Measurements from ENCODE around the gene METAP1D.

Gene METAP1D

GRCh38 chr2:172094294-172095145 lies 94.8 kb downstream of the METAP1D start:
- no peak for TF ChIP-seq GATA3 (IDR thresholded peaks at IDR 0.05; ENCODE audit: low read depth, low read length)
- no peak for TF ChIP-seq GATA2 (IDR thresholded peaks at IDR 0.05; ENCODE audit: low read depth, low read length)

DNA sequence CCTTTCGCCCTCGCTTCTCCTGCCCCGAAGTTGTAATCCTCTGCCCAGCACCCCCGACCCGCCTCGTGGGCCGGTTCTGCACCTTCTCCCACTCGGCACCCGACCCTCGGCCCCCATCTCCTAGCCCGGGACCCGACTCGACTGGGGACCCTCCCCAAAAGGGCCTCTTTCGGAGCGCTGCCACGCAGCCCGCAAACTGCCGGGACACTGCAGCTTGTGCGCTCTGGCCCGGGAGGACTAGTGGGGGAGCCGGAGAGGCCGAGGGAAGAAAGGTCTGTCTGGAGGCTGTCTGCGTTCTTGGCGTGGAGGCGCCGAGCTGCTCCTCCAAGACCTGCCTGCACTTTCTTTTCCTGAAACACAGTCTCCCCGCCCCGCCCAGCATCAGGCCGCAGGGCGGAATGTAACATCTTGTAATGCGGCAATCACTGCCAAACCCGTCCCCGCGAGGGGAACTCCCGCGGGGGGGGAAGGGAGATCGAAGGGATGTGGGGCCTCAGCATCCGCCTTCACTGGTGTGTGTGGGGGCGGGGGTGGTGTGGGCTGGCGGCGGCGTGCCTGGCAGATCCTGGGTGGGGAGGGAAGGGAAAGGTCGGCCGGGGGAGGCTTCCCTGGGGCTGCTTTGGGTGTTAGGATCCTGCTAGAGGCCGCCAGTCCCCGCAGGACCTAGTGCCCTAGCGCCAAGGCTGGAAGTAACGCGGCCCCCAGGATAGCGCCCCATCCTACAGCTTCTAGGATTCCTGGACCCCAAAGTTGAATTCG lies 95.6 kb downstream of the METAP1D start:
- TF ChIP-seq GATA3 (IDR thresholded peaks at IDR 0.05; ENCODE audit: low read depth, low read length) = no peak
- no peak for TF ChIP-seq GATA2 (IDR thresholded peaks at IDR 0.05; ENCODE audit: low read depth, low read length)

DNA sequence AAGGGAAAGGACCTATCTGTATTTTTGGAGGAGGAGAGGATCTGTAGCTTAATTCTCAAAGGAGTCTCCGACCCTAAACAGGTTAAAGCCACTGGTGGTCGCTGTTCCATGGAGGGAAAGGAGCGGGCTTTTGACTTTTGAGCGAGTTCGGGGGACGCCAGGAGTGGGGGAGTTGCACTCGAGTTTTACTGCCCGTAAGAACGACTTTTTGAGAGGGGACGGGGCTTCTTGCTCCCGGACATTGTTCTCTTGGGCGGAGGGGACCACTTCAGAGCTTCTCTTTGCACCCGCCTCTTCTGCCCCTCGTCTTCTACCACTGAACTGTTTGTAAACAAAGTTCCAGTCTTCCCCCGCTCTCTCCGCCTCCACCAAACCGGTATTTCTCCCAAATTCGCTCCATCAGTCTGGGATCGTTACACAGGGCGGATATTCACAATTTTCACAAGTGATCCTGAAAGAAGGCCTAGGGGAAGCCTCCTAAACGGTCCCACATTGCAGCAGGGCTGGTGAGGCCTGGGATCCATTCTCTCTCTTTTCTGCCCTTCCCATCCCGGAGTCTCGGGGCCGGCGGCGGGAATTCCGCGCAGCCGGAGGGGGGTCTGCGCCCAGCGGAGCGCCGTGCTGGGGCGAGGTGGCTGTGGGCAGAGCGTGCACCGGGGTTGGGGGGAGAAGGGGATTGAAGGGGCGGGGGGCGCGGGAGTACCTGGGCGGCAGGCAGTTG lies 96.3 kb downstream of the METAP1D start:
- no peak for TF ChIP-seq GATA2 (IDR thresholded peaks at IDR 0.05; ENCODE audit: low read depth, low read length)
- TF ChIP-seq GATA3 (IDR thresholded peaks at IDR 0.05; ENCODE audit: low read depth, low read length) = no peak

DNA sequence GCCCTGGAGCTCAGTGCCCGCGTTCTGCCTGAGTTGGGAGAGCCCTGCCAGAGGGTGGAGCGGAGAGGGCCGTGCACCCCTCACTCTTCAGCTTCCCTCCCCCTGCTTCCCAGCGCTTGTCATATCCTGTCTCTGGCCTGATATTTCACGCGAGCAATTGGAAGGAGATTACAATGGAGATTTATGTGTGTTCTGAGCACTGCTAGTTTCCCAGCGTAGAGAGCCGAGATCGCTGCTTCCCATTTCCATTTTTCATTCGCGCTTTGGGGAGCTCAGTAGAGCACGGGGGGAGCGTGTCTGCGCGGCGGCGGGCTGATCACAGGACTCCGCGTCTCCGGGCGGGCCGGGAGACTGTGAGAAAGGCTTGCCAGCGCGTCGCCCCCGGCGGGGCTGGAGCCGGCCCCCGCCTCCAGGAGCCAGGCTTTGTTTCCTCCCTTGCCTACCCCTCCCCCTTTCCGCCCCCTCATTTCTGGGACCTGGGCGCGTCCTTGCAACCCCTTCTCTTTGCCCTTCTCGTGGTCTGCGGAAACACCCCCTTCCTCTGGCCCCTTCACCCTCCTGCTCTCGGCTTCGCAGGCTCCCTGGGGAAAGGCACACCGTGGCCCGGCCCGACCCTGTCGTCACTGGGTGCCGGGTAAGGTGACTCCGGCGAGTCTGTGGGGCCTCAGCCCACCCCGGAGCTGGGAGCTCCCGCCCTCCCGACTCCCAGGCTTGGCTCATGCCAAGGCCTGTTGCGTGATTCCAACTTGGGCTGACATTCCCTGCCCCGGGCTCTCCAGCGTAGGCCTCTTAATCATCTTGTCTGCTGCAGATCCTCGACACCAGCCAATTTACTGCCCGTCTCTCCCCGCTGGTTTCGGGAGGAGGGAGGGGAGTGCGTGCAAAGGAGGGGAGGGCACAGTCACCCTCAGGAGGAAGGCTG lies 97.1 kb downstream of the METAP1D start:
- no peak for TF ChIP-seq GATA3 (IDR thresholded peaks at IDR 0.05; ENCODE audit: low read depth, low read length)

DNA sequence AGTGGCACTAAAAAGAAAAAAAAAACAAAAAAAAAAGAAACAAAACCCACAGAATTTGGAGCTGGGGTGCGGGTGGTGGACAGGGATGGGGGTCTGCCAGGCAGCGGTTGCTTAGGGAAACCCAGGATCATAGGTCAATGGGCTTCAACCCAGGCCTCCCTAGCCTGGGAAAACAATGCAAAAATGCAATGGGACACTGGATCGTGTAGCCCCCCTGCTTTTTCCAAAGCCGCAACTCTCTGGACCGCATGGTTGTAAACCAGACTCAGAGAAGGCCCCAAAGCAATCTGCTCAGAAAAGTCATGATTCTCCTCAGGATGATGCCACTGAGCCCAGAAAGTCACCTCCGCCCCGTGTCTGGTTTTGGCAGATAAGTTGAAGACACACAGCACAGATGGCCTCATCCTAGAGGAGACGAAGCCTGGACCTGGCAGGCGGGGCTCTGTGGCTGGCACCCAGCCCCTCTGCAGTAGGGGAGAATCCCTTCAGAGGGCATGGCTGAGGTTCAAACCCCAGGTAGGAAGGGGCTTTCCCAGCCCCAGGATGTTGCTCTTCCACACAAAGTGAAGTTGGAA lies 97.9 kb downstream of the METAP1D start:
- no peak for TF ChIP-seq GATA2 (IDR thresholded peaks at IDR 0.05; ENCODE audit: low read depth, low read length)
- no peak for TF ChIP-seq GATA3 (IDR thresholded peaks at IDR 0.05; ENCODE audit: low read depth, low read length)

DNA sequence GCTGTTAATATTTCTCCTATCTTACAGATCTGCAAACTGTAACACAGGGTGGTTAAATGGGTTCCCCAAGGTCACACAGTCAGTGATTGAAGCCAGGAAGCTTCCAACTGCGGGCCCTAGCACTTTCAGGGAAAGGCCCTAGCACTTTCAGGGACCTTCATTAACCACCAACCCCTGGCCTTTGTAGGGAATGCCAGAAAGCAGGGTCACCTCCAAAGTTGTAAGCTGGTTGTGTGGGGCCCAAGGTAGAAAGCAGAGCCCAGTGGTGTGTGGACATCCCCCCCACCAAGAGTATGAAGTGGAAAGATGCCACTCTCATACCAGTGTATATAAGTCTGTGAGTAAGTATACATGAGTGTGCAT lies 98.5 kb downstream of the METAP1D start:
- TF ChIP-seq GATA2 (IDR thresholded peaks at IDR 0.05; ENCODE audit: low read depth, low read length) (no peak), GATA3 (IDR thresholded peaks at IDR 0.05; ENCODE audit: low read depth, low read length) (no peak)

- no peak for TF ChIP-seq GATA3 (IDR thresholded peaks at IDR 0.05; ENCODE audit: low read depth, low read length)
- no peak for TF ChIP-seq GATA2 (IDR thresholded peaks at IDR 0.05; ENCODE audit: low read depth, low read length)
Measured at GRCh38 chr2:172098650-172099471, 99.1 kb downstream of the METAP1D start.

GRCh38 chr2:172099472-172100079 lies 99.8 kb downstream of the METAP1D start:
- TF ChIP-seq GATA3 (IDR thresholded peaks at IDR 0.05; ENCODE audit: low read depth, low read length) (no peak), GATA2 (IDR thresholded peaks at IDR 0.05; ENCODE audit: low read depth, low read length) (no peak)

DNA sequence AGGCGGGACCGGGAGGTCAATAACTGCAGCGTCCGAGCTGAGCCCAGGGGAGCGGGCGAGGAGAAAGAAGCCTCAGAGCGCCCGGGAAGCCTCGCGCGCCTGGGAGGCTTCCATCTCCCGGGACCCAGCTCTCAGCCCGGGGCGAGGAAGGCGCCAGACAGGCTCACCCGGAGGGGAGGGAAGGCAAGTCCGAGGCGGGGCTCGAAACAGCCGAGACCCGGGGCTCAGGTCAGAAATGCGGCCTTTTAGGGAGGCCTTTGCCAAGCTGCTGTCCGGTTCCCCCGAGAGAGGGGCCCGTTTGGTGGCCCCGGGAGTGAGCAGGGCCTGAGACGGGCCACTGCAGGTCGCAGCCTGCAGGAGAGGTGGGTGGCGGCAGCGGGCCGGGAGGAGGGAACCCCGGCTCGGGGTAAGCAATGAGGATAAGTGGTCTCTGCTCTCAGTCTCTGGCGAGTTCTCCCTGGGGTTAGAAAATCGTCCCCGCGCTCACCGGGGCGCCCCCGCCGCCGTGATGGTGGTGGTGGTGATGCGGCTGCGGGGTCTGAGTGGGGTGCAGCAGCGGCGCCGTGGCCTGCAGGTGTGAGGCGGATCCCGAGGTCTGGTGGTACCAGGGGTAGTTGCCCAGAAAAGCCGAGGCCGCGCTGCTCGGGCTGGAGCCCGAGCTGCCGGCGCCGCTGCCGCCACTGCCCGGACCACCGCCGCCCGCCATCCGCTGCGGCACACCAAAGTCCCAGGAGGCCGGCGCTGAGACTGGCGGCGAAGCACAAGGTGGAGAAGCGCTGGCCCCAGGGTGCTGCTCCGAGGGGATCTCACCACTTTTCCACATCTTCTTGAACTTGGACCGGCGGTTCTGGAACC lies 100.6 kb downstream of the METAP1D start:
- no peak for TF ChIP-seq GATA3 (IDR thresholded peaks at IDR 0.05; ENCODE audit: low read depth, low read length)
- no peak for TF ChIP-seq GATA2 (IDR thresholded peaks at IDR 0.05; ENCODE audit: low read depth, low read length)

- no peak for TF ChIP-seq GATA3 (IDR thresholded peaks at IDR 0.05; ENCODE audit: low read depth, low read length)
- TF ChIP-seq GATA2 (IDR thresholded peaks at IDR 0.05; ENCODE audit: low read depth, low read length) = no peak
Measured at GRCh38 chr2:172100935-172101820, 101.4 kb downstream of the METAP1D start.

All from SH-SY5Y (cell line).